Thyroid gland (tissue), 4 donors: ENCODE results near the gene SIL1. TPM values are rescaled to one million over a fixed set of nuclear protein-coding genes. Genes with fewer than 3 reads are reported as not detected.

Experiments used
- DNase-seq, 2 donors: peaks; one replicate each; pipeline ENCODE4 v3.0.0-alpha.2; 2019
- H3K27ac ChIP-seq, 3 donors: fragments of 200-600 bp; sonication (generic); 1 replicate in 2 of 3; 2 replicates in 1 of 3; pipeline ENCODE4 v1.5.1; 2016 to 2019; ENCODE audit warnings: mild to moderate bottlenecking in 1 of 3, moderate library complexity in 1 of 3
- H3K27me3 ChIP-seq: fragments of 200-600 bp; sonication (generic); one replicate; pipeline ENCODE4 v1.5.1; 2019
- H3K36me3 ChIP-seq, 2 donors: fragments of 200-600 bp; sonication (generic); one replicate each; pipeline ENCODE4 v1.5.1; 2016 to 2019
- H3K4me1 ChIP-seq, 2 donors: fragments of 200-600 bp; sonication (generic); one replicate each; pipeline ENCODE4 v1.5.1; 2017 to 2019
- H3K4me3 ChIP-seq, 3 donors: fragments of 200-600 bp; sonication (generic); replicated peaks in 1 of 3; 1 replicate in 2 of 3; 2 replicates in 1 of 3; pipeline ENCODE4 v1.5.1; 2016; ENCODE audit warnings: mild to moderate bottlenecking in 1 of 3
- H3K9me3 ChIP-seq: fragments of 200-600 bp; sonication (generic); one replicate; pipeline ENCODE4 v1.5.1; 2017
- CTCF ChIP-seq, 6 experiments: fragments of 200-600 bp in 3 of 6; fragments of 450-650 bp in 3 of 6; sonication (generic) in 3 of 6; IDR thresholded peaks; one replicate each; pipeline ENCODE4 v1.5.1; 2016 to 2019; ENCODE audit warnings: antibody characterized with exemption in 6 of 6, mild to moderate bottlenecking in 2 of 6, inconsistent platforms in 1 of 6, moderate library complexity in 1 of 6
- POLR2A ChIP-seq, 2 donors: fragments of 450-650 bp; IDR thresholded peaks; one replicate each; pipeline ENCODE4 v1.6.1; 2017; ENCODE audit warnings: antibody characterized with exemption in 2 of 2, mild to moderate bottlenecking in 2 of 2, moderate library complexity in 1 of 2
- WGBS, 2 donors: methylation state at CpG; one replicate each; pipeline ENCODE4 v1.1.5; 2017; 5-methylcytosine and 5-hydroxymethylcytosine counted together
- intact Hi-C: fragments of 100-400 bp; cut with DNase I; formaldehyde crosslinking; loops from one replicate; pipeline ENCODE4 v1.15.1; 2023
- total RNA-seq, 4 donors: library from RNA; depleted of rRNA; stranded (reverse); fragments of >200 nt; gene quantifications; one replicate each; pipeline ENCODE4 v1.2.3, GENCODE V29; 2016

SIL1 gene
- total RNA-seq, result 100 to 1,000 TPM in 2 of 4 donors, 10 to 100 TPM in 2; 57.5 to 103 (median 81.7) TPM

- H3K4me3 ChIP-seq, result peak within 1 kb of the TSS; percentile 30 to 69 (median 57)
- TF ChIP-seq CTCF (IDR thresholded peaks at IDR 0.05), result peak in 1 of 6 experiments; percentile 20
- TF ChIP-seq POLR2A (IDR thresholded peaks at IDR 0.05), result peak; percentile 64 to 92
- intact Hi-C loops, result no loop called here
- H3K27me3 ChIP-seq, result no peaks in the 10 kb centered on the region
- WGBS, 2 donors, result 3 to 5% methylated on average over 21 to 38 of the region's 61 CpGs
- no peaks in the 10 kb centered on the region for H3K9me3 ChIP-seq
- no peaks in the 10 kb centered on the region for H3K36me3 ChIP-seq
- peak within 1 kb of the TSS; percentile 74 to 95 (median 91) for H3K27ac ChIP-seq
- peaks cover 0 to 13% of the 10 kb centered on the region in 2 donors for H3K4me1 ChIP-seq
- DNase-seq, result peak; percentile 98
These were observed at the start of gene SIL1 for GRCh38 chr5:139197710-139198669. SIL1 (minus strand) TSS chr5:139198368; CDS start chr5:139127843, 70,525 bp downstream.

GRCh38 chr5:139246394-139246793, 48.2 kb upstream of the SIL1 start:
- H3K27me3 ChIP-seq, result no peaks in the 10 kb centered on the region
- DNase-seq, result no peak
- 40 to 73% methylated on average over 4 of the region's 4 CpGs for WGBS, 2 donors
- H3K36me3 ChIP-seq, result no peaks in the 10 kb centered on the region
- intact Hi-C loops, result loop anchor here (10.0 kb wide), 1 partner anchor 162 kb away; no protein-coding TSS in a partner anchor
- TF ChIP-seq CTCF (IDR thresholded peaks at IDR 0.05), result no peak
- no peak for TF ChIP-seq POLR2A (IDR thresholded peaks at IDR 0.05)
- H3K4me3 ChIP-seq, result no peak overlapping the region
- no peaks in the 10 kb centered on the region for H3K9me3 ChIP-seq
- H3K27ac ChIP-seq, result no peak overlapping the region
- peaks cover 0 to 6% of the 10 kb centered on the region in 2 donors for H3K4me1 ChIP-seq

GRCh38 chr5:139245637-139246339, 47.6 kb upstream of the SIL1 start:
- TF ChIP-seq CTCF (IDR thresholded peaks at IDR 0.05) (no peak), POLR2A (IDR thresholded peaks at IDR 0.05) (no peak)
- Histone ChIP-seq H3K27me3 (no peaks in the 10 kb centered on the region), H3K36me3 (no peaks in the 10 kb centered on the region), H3K4me1 (peaks cover 0 to 6% of the 10 kb centered on the region in 2 donors), H3K9me3 (no peaks in the 10 kb centered on the region), H3K4me3 (no peak overlapping the region), H3K27ac (no peak overlapping the region)
- intact Hi-C loops, result loop anchor here (10.0 kb wide), 1 partner anchor 161 kb away; no protein-coding TSS in a partner anchor
- DNase-seq, result no peak

- Histone ChIP-seq H3K9me3 (no peaks in the 10 kb centered on the region), H3K27ac (no peak overlapping the region), H3K36me3 (no peaks in the 10 kb centered on the region), H3K4me1 (peaks cover 0 to 6% of the 10 kb centered on the region in 2 donors), H3K4me3 (no peak overlapping the region), H3K27me3 (no peaks in the 10 kb centered on the region)
- DNase-seq, result no peak
- no peak for TF ChIP-seq CTCF (IDR thresholded peaks at IDR 0.05)
- TF ChIP-seq POLR2A (IDR thresholded peaks at IDR 0.05), result no peak
- 84 to 86% methylated on average over 4 of the region's 4 CpGs for WGBS, 2 donors
- intact Hi-C loops, result loop anchor here (10.0 kb wide), 1 partner anchor 159 kb away; no protein-coding TSS in a partner anchor
These were observed 45.3 kb upstream of the SIL1 start for GRCh38 chr5:139243425-139243970.
